ENCODE measurements around the gene UBE2J2.

DNA sequence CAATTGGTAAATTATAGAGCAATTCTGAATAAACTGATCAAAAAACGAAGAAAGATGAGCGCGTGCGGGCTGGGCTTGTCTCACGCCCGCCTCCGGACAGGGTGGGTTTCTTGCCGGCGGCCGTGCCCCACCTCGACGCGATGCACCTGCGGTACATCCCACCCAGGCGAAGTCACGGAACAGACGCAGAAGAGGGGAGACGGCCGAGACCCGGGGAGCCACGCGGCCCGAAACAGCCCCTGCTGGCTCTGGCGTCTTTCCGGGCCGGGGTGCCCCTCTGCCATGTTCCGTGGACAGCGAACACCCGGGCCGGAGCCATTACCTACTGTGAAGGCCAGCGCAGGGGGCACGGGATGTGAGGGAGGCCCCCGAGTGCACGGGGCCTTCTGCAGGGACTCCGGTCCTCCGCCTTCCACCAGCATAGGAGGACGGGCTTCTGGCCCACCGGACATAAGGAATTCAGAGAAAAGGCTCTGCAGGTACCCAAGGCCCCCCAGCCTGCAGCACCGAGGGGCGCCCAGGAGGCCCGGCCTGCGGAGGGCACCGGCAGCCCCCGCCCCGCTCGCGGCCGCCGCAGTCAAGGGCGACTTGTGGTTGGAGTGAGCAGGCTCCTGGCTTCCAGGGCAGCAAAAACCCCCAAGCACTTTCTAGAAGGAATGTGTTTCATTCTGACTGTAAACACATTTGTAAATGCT, 19.5 kb downstream of the UBE2J2 start:
- TF ChIP-seq POLR2A (IDR thresholded peaks at IDR 0.05) = no peak
- TF ChIP-seq, protein P1, sequence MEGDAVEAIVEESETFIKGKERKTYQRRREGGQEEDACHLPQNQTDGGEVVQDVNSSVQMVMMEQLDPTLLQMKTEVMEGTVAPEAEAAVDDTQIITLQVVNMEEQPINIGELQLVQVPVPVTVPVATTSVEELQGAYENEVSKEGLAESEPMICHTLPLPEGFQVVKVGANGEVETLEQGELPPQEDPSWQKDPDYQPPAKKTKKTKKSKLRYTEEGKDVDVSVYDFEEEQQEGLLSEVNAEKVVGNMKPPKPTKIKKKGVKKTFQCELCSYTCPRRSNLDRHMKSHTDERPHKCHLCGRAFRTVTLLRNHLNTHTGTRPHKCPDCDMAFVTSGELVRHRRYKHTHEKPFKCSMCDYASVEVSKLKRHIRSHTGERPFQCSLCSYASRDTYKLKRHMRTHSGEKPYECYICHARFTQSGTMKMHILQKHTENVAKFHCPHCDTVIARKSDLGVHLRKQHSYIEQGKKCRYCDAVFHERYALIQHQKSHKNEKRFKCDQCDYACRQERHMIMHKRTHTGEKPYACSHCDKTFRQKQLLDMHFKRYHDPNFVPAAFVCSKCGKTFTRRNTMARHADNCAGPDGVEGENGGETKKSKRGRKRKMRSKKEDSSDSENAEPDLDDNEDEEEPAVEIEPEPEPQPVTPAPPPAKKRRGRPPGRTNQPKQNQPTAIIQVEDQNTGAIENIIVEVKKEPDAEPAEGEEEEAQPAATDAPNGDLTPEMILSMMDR (IDR thresholded peaks at IDR 0.05 in 4 of 5, conservative IDR thresholded peaks at IDR 0.05 in 1 of 5) = no peak

Data from gastrocnemius medialis (tissue), 4 donors.